Astrocyte of the spinal cord (primary cell): ENCODE data around the gene TNS2.
A peak's percentile ranks its signal among the peaks of the same experiment; 100 is the strongest.

ENCODE experiments used
- DNase-seq: peaks from one replicate; pipeline ENCODE4 v3.0.0; 2011; ENCODE audit warnings: low read depth, low spot score
- H3K4me3 ChIP-seq: 2 replicates; pipeline ENCODE4 v1.5.1; 2011; ENCODE audit warnings: low read depth, mild to moderate bottlenecking, low read length, moderate library complexity
- CTCF ChIP-seq: IDR thresholded peaks from 2 replicates; pipeline ENCODE4 v1.5.1; 2012; ENCODE audit warnings: low read depth, mild to moderate bottlenecking, low read length, inconsistent platforms
- in situ Hi-C: cut with HindIII; loops from 2 replicates; pipeline ENCODE4 v1.10.0; 2017; ENCODE audit warnings: low sequenced_read_pairs

The TNS2 gene

GRCh38 chr12:53096759-53097158 is 46.9 kb downstream of the TNS2 start:
- no peak for TF ChIP-seq CTCF
- peak overlapping the region; percentile 59 for H3K4me3 ChIP-seq
- in situ Hi-C loops: no loop called here
- no peak for DNase-seq

- TF ChIP-seq CTCF: no peak
- in situ Hi-C loops: no loop called here
- DNase-seq: peak; percentile 24
- peak overlapping the region; percentile 59 for H3K4me3 ChIP-seq
Measured at GRCh38 chr12:53097207-53097563, 47.3 kb downstream of the TNS2 start.

GRCh38 chr12:53097564-53098353 is 47.9 kb downstream of the TNS2 start, which contains the start of gene IGFBP6:
Gene IGFBP6 (plus strand): TSS chr12:53097667. CDS start chr12:53097718, 51 bp downstream.
- H3K4me3 ChIP-seq: peak within 1 kb of the TSS; percentile 59
- in situ Hi-C loops: no loop called here
- no peak for TF ChIP-seq CTCF
- peak; percentile 41 for DNase-seq

- peak; percentile 82 for DNase-seq
- in situ Hi-C loops: no loop called here
- H3K4me3 ChIP-seq: peak overlapping the region; percentile 59
- no peak for TF ChIP-seq CTCF
Measured at GRCh38 chr12:53098354-53098981, 48.6 kb downstream of the TNS2 start.

- peak; percentile 98 for TF ChIP-seq CTCF
- peak overlapping the region; percentile 59 for H3K4me3 ChIP-seq
- in situ Hi-C loops: no loop called here
- DNase-seq: peak; percentile 95
Measured at GRCh38 chr12:53099071-53099882, 49.4 kb downstream of the TNS2 start.

GRCh38 chr12:53100466-53101151 is 50.7 kb downstream of the TNS2 start:
- H3K4me3 ChIP-seq: no peak overlapping the region
- in situ Hi-C loops: no loop called here
- TF ChIP-seq CTCF: no peak
- no peak for DNase-seq
